Karpas-422 (cell line): ENCODE results near the gene TINAG. TPM values are rescaled to one million over a fixed set of nuclear protein-coding genes. Genes with fewer than 3 reads are reported as not detected.

Source experiments
- DNase-seq: peaks from one replicate; pipeline ENCODE4 v3.0.0-alpha.2; 2015
- H2AFZ ChIP-seq: fragments of 200-600 bp; sonication (generic); 2 replicates; pipeline ENCODE4 v1.6.1; 2014; ENCODE audit warnings: antibody characterized with exemption, low read length, mixed read lengths
- H3K27ac ChIP-seq: fragments of 200-600 bp; sonication (generic); 2 replicates; pipeline ENCODE4 v1.5.1; 2014; ENCODE audit warnings: mild to moderate bottlenecking, low read length, moderate library complexity
- H3K27me3 ChIP-seq: fragments of 200-600 bp; sonication (generic); 2 replicates; pipeline ENCODE4 v1.6.1; 2014; ENCODE audit warnings: low read length, mixed read lengths
- H3K36me3 ChIP-seq: fragments of 200-600 bp; sonication (generic); 2 replicates; pipeline ENCODE4 v1.6.1; 2014; ENCODE audit warnings: low read length, mixed read lengths; ENCODE audit not compliant: insufficient read depth
- H3K4me1 ChIP-seq: fragments of 200-600 bp; sonication (generic); 2 replicates; pipeline ENCODE4 v1.6.1; 2014; ENCODE audit warnings: mild to moderate bottlenecking, low read length, mixed read lengths
- H3K4me2 ChIP-seq: fragments of 200-600 bp; sonication (generic); 2 replicates; pipeline ENCODE4 v1.6.1; 2014; ENCODE audit warnings: low read length, low read depth, mild to moderate bottlenecking; ENCODE audit not compliant: poor library complexity, severe bottlenecking
- H3K4me3 ChIP-seq: fragments of 200-600 bp; sonication (generic); 2 replicates; pipeline ENCODE4 v1.5.1; 2014; ENCODE audit warnings: mild to moderate bottlenecking, antibody characterized with exemption, low read length, mixed read lengths
- H3K79me2 ChIP-seq: fragments of 200-600 bp; sonication (generic); 2 replicates; pipeline ENCODE4 v1.6.1; 2014; ENCODE audit warnings: mild to moderate bottlenecking, low read length, mixed read lengths
- H3K9ac ChIP-seq: fragments of 200-600 bp; sonication (generic); 2 replicates; pipeline ENCODE4 v1.6.0; 2014; ENCODE audit warnings: low read length
- H3K9me2 ChIP-seq: fragments of 200-600 bp; sonication (generic), shearing (Covaris generic); replicated peaks from 2 replicates; pipeline ENCODE4 v1.6.0; 2014; ENCODE audit warnings: mild to moderate bottlenecking, low read length, moderate library complexity; ENCODE audit not compliant: insufficient read depth
- H3K9me3 ChIP-seq: fragments of 300-700, 200-600 bp; sonication (generic); 2 replicates; pipeline ENCODE4 v1.6.1; 2014; ENCODE audit warnings: low read length, mixed read lengths
- H4K20me1 ChIP-seq: fragments of 200-600 bp; sonication (generic); 2 replicates; pipeline ENCODE4 v1.6.1; 2014; ENCODE audit warnings: mild to moderate bottlenecking, antibody characterized with exemption, low read length, low read depth; ENCODE audit not compliant: insufficient read depth
- total RNA-seq: library from RNA; depleted of rRNA; stranded (reverse); fragments of >200 nt; shearing (Covaris generic); gene quantifications from 2 replicates; pipeline ENCODE4 v1.2.3, GENCODE V29; 2014; ENCODE audit warnings: low replicate concordance

TINAG gene
- total RNA-seq, 1 experiment from 2014 or later = not detected

- H3K79me2 ChIP-seq = no peaks in the 10 kb centered on the region
- H3K9me2 ChIP-seq = no peaks in the 10 kb centered on the region
- no peak for DNase-seq
- H3K4me2 ChIP-seq = no peak overlapping the region
- no peak overlapping the region for H3K9ac ChIP-seq
- no peak overlapping the region for H3K4me3 ChIP-seq
- H3K4me1 ChIP-seq = peaks cover 3% of the 10 kb centered on the region; the same call in 1 of the 2 replicates
- no peak overlapping the region for H3K27ac ChIP-seq
- H3K36me3 ChIP-seq = no peaks in the 10 kb centered on the region
- no peaks in the 10 kb centered on the region for H3K27me3 ChIP-seq
- H4K20me1 ChIP-seq = no peaks in the 10 kb centered on the region
- H2AFZ ChIP-seq = no peak overlapping the region
- no peaks in the 10 kb centered on the region; the same call in none of the 2 replicates for H3K9me3 ChIP-seq
Measured at GRCh38 chr6:54291738-54292137, 16.5 kb upstream of the TINAG start.

GRCh38 chr6:54294965-54295532, 13.2 kb upstream of the TINAG start:
- DNase-seq = no peak
- no peak overlapping the region for H3K27ac ChIP-seq
- H3K36me3 ChIP-seq = no peaks in the 10 kb centered on the region
- H3K79me2 ChIP-seq = no peaks in the 10 kb centered on the region
- H3K4me3 ChIP-seq = no peak overlapping the region
- no peak overlapping the region for H3K9ac ChIP-seq
- H4K20me1 ChIP-seq = no peaks in the 10 kb centered on the region
- no peak overlapping the region for H3K4me2 ChIP-seq
- no peaks in the 10 kb centered on the region for H3K9me2 ChIP-seq
- no peaks in the 10 kb centered on the region; the same call in none of the 2 replicates for H3K9me3 ChIP-seq
- no peaks in the 10 kb centered on the region for H3K27me3 ChIP-seq
- no peak overlapping the region for H2AFZ ChIP-seq
- peaks cover 3% of the 10 kb centered on the region; the same call in 1 of the 2 replicates for H3K4me1 ChIP-seq

- Histone ChIP-seq H3K4me2 (no peak overlapping the region), H3K4me1 (no peaks in the 10 kb centered on the region), H3K9me2 (no peaks in the 10 kb centered on the region), H3K79me2 (no peaks in the 10 kb centered on the region), H3K27ac (no peak overlapping the region), H4K20me1 (no peaks in the 10 kb centered on the region), H3K9me3 (peaks cover 5% of the 10 kb centered on the region), H3K9ac (no peak overlapping the region), H3K27me3 (no peaks in the 10 kb centered on the region), H3K4me3 (no peak overlapping the region), H3K36me3 (no peaks in the 10 kb centered on the region), H2AFZ (no peak overlapping the region)
- no peak for DNase-seq
Measured at GRCh38 chr6:54299542-54300269, 8.5 kb upstream of the TINAG start.

- 0 out of 2 replicates have a peak, but pooled peaks cover 5% of the 10 kb centered on the region for H3K9me3 ChIP-seq
- H4K20me1 ChIP-seq = no peaks in the 10 kb centered on the region
- H2AFZ ChIP-seq = no peak overlapping the region
- H3K4me2 ChIP-seq = no peak overlapping the region
- no peak overlapping the region for H3K9ac ChIP-seq
- no peaks in the 10 kb centered on the region for H3K36me3 ChIP-seq
- no peaks in the 10 kb centered on the region for H3K27me3 ChIP-seq
- H3K4me1 ChIP-seq = no peaks in the 10 kb centered on the region
- H3K4me3 ChIP-seq = no peak overlapping the region
- H3K27ac ChIP-seq = no peak overlapping the region
- H3K9me2 ChIP-seq = no peaks in the 10 kb centered on the region
- no peaks in the 10 kb centered on the region for H3K79me2 ChIP-seq
- no peak for DNase-seq
Measured at GRCh38 chr6:54301770-54302169, 6.5 kb upstream of the TINAG start.

GRCh38 chr6:54307439-54307910, 766 bp upstream of the TINAG start:
- no peaks in the 10 kb centered on the region for H3K36me3 ChIP-seq
- peaks cover 10% of the 10 kb centered on the region; the same call in 1 of the 2 replicates for H3K9me3 ChIP-seq
- no peaks in the 10 kb centered on the region for H3K9me2 ChIP-seq
- no peaks in the 10 kb centered on the region for H4K20me1 ChIP-seq
- no peak for DNase-seq
- H3K79me2 ChIP-seq = no peaks in the 10 kb centered on the region
- H3K4me2 ChIP-seq = no peak overlapping the region
- no peaks in the 10 kb centered on the region for H3K27me3 ChIP-seq
- H3K9ac ChIP-seq = no peak overlapping the region
- H3K27ac ChIP-seq = no peak overlapping the region
- H2AFZ ChIP-seq = no peak overlapping the region
- H3K4me1 ChIP-seq = no peaks in the 10 kb centered on the region
- no peak overlapping the region for H3K4me3 ChIP-seq

GRCh38 chr6:54308986-54309315, 710 bp downstream of the TINAG start:
- Histone ChIP-seq H3K4me1 (no peaks in the 10 kb centered on the region), H3K4me2 (no peak overlapping the region), H3K4me3 (no peak overlapping the region), H3K9me3 (peaks cover 5% of the 10 kb centered on the region; the same call in 1 of the 2 replicates), H3K27ac (no peak overlapping the region), H3K79me2 (no peaks in the 10 kb centered on the region), H4K20me1 (no peaks in the 10 kb centered on the region), H2AFZ (no peak overlapping the region), H3K27me3 (no peaks in the 10 kb centered on the region), H3K36me3 (no peaks in the 10 kb centered on the region), H3K9ac (no peak overlapping the region), H3K9me2 (no peaks in the 10 kb centered on the region)
- DNase-seq = no peak

- Histone ChIP-seq H2AFZ (no peak overlapping the region), H3K4me2 (no peak overlapping the region), H3K27me3 (no peaks in the 10 kb centered on the region), H3K36me3 (no peaks in the 10 kb centered on the region), H3K9ac (no peak overlapping the region), H3K9me3 (peaks cover 8% of the 10 kb centered on the region; the same call in 1 of the 2 replicates), H3K4me1 (no peaks in the 10 kb centered on the region), H3K79me2 (no peaks in the 10 kb centered on the region), H3K27ac (no peak overlapping the region), H3K4me3 (no peak overlapping the region), H4K20me1 (no peaks in the 10 kb centered on the region), H3K9me2 (no peaks in the 10 kb centered on the region)
- DNase-seq = no peak
Measured at GRCh38 chr6:54310377-54311152, 2.3 kb downstream of the TINAG start.

GRCh38 chr6:54315656-54316055, 7.4 kb downstream of the TINAG start:
- no peak overlapping the region for H3K27ac ChIP-seq
- no peaks in the 10 kb centered on the region for H4K20me1 ChIP-seq

More at GRCh38 chr6:54315656-54316055, 7.4 kb downstream of the TINAG start:
- H3K4me1 ChIP-seq = no peaks in the 10 kb centered on the region
- H3K9me3 ChIP-seq = peaks cover 8% of the 10 kb centered on the region; the same call in 1 of the 2 replicates
- H2AFZ ChIP-seq = no peak overlapping the region
- H3K9me2 ChIP-seq = no peaks in the 10 kb centered on the region
- no peaks in the 10 kb centered on the region for H3K79me2 ChIP-seq
- H3K4me3 ChIP-seq = no peak overlapping the region
- H3K36me3 ChIP-seq = no peaks in the 10 kb centered on the region
- no peak overlapping the region for H3K4me2 ChIP-seq
- no peak overlapping the region for H3K9ac ChIP-seq
- no peaks in the 10 kb centered on the region for H3K27me3 ChIP-seq
- DNase-seq = no peak
